ENCODE data around the gene ZNF30. TPM values are rescaled to one million over a fixed set of nuclear protein-coding genes. Genes with fewer than 3 reads are reported as not detected.

ZNF30 gene
- total and polyA plus RNA-seq, 2 of the 4 experiments (the other 2 are of a cell fraction): 1.3 to 2.9 TPM

- no peaks in the 10 kb centered on the region for H3K9me1 ChIP-seq (ENCODE audit: insufficient read depth, low read length)
- H4K5ac ChIP-seq (ENCODE audit: low read depth, low read length): no peak overlapping the region
- no peaks in the 10 kb centered on the region for H3K79me1 ChIP-seq (ENCODE audit: low read depth in 1 of 2, low read length in 2 of 2)
- H2BK5ac ChIP-seq (ENCODE audit: low read depth, low read length, poor library complexity, severe bottlenecking): no peak overlapping the region
- H2AFZ ChIP-seq (replicated peaks; ENCODE audit: low read length, poor library complexity): peak overlapping the region; percentile 58
- no peak overlapping the region for H3K56ac ChIP-seq (ENCODE audit: extremely low read depth, insufficient read depth, low read length)
- no peak for TF ChIP-seq USF2 (IDR thresholded peaks at IDR 0.05; ENCODE audit: low read depth, low read length)
- no peak for TF ChIP-seq MXI1 (IDR thresholded peaks at IDR 0.05; ENCODE audit: borderline replicate concordance, low read depth, low read length)
- TF ChIP-seq POLR2A (IDR thresholded peaks at IDR 0.05; ENCODE audit: low read depth, low read length): no peak
- TF ChIP-seq CTCF (conservative IDR thresholded peaks at IDR 0.05; ENCODE audit: low read depth, low read length): no peak
- no peak for TF ChIP-seq RFX5 (IDR thresholded peaks at IDR 0.05; ENCODE audit: low read depth, low read length)
- no peak for TF ChIP-seq RAD21 (IDR thresholded peaks at IDR 0.05; ENCODE audit: low read length)
- no peak for TF ChIP-seq CEBPB (IDR thresholded peaks at IDR 0.05; ENCODE audit: low read depth, low read length)
- TF ChIP-seq NFE2L2 (IDR thresholded peaks at IDR 0.05; ENCODE audit: low read depth, low read length): no peak
- no peaks in the 10 kb centered on the region for H3K9me3 ChIP-seq (ENCODE audit: control insufficient read depth, insufficient read depth, low read length)
- WGBS, 2 experiments (ENCODE audit: extremely low coverage in 2 of 2, insufficient read length in 1 of 2): 6% methylated on average over 26 of the region's 59 CpGs; no CpG with 5 or more reads in 1 of the 2 experiments
- ChIA-PET CTCF (no interaction called here), POLR2A (ENCODE audit: unreplicated experiment) (no interaction called here)
- peaks cover 17% of the 10 kb centered on the region for H3K27me3 ChIP-seq (ENCODE audit: control insufficient read depth, insufficient read depth, low read length)
- H3K27ac ChIP-seq (ENCODE audit: insufficient read depth, low read length): no peak overlapping the region
- dilution Hi-C loops (cut with HindIII; ENCODE audit: low sequenced_read_pairs, unreplicated experiment): no loop called here
- no peaks in the 10 kb centered on the region for H3K36me3 ChIP-seq (ENCODE audit: control insufficient read depth, insufficient read depth, low read length)
- BruUV-seq (replicated peaks): no TSS peak
- in situ Hi-C loops (cut with MboI; ENCODE audit: low sequenced_read_pairs): no loop called here
- no peak overlapping the region for H2BK120ac ChIP-seq (ENCODE audit: low read depth, low read length)
- DNase-seq (no peak), ATAC-seq (ENCODE audit: low read depth) (no peak)
- no peak overlapping the region for H2BK20ac ChIP-seq (ENCODE audit: low read depth, low read length)
- H4K8ac ChIP-seq (ENCODE audit: low read depth in 2 of 2, low read length in 2 of 2): no peak overlapping the region
- no peak overlapping the region for H3K4me2 ChIP-seq (ENCODE audit: low read depth, low read length)
- H2AK5ac ChIP-seq (ENCODE audit: low read depth, low read length): no peak overlapping the region
- H3K4me1 ChIP-seq (ENCODE audit: control insufficient read depth, insufficient read depth, low read length): no peaks in the 10 kb centered on the region
- no peak overlapping the region for H3K9ac ChIP-seq (ENCODE audit: low read depth, low read length)
- H2BK15ac ChIP-seq (ENCODE audit: low read depth, low read length): no peak overlapping the region
- no peak overlapping the region for H4K91ac ChIP-seq (ENCODE audit: insufficient read depth, low read depth, low read length)
- intact Hi-C loops (cut with micrococcal nuclease): no loop called here
- H3K23ac ChIP-seq (ENCODE audit: low read depth, low read length): no peak overlapping the region
- no peak overlapping the region for H3K18ac ChIP-seq (ENCODE audit: low read depth, low read length)
- H3K4ac ChIP-seq (ENCODE audit: low read depth, low read length): no peak overlapping the region
- no peaks in the 10 kb centered on the region for H4K20me1 ChIP-seq (ENCODE audit: insufficient read depth, low read length)
- peak overlapping the region; percentile 42 for H2AK9ac ChIP-seq (replicated peaks; ENCODE audit: low read depth, low read length, poor library complexity)
- H3K4me3 ChIP-seq (ENCODE audit: insufficient read depth, low read depth, low read length): no peak overlapping the region
- H3K14ac ChIP-seq (replicated peaks; ENCODE audit: low read depth, low read length): no peak overlapping the region
These were observed 21.8 kb upstream of the ZNF30 start for GRCh38 chr19:34904664-34905527.
